NCI-H2081 (cell line): ENCODE results near the gene SLAMF6.
"Not testable (repeated sequence)": the region's sequence is repeated elsewhere in the genome, so short reads cannot be mapped to it uniquely, and the experiment has no call there.

Source experiments
- DNase-seq, 2 experiments: peaks; one replicate each; lab custom pipeline; 2025; lab: John Stamatoyannopoulos, UW

The SLAMF6 gene

DNA sequence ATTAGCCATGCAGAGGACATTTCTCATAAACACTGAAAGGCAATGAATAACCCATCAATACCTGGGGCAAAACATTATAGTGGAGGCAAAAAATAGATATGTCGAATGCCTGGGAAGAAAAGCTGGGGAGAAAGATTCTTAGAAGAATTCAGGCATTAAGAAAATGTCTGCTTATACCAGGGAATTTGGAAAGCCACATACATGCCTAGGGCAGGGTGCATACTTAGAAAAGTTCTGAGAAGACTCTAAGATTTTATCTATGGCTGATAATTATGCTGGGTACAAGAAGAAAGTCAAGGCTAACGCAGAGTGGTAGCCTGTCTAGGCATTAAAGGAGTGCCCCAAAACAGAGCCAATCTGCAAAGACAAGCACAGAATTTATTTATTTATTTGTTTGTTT, 18.4 kb downstream of the SLAMF6 start:
- DNase-seq, result no peak

DNA sequence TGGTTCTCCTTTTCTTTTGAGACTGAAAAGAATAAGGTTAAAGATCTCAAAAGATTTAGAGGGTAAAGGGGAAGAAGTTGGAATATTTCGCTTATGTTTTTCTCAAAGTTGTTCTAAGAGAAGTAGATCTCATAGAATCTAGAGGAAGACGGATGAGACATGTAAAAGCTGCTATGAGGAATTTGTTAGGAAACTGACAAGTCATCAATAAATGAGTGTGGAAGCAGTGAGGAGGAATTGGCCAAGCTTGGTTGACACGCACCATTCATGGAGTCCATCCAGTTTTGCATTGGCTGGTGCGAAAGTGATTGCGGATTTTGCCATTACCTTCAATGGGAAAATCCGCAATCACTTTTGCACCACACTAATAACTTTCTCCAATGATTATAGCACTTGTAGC, 20.0 kb downstream of the SLAMF6 start:
- DNase-seq, result no peak

DNA sequence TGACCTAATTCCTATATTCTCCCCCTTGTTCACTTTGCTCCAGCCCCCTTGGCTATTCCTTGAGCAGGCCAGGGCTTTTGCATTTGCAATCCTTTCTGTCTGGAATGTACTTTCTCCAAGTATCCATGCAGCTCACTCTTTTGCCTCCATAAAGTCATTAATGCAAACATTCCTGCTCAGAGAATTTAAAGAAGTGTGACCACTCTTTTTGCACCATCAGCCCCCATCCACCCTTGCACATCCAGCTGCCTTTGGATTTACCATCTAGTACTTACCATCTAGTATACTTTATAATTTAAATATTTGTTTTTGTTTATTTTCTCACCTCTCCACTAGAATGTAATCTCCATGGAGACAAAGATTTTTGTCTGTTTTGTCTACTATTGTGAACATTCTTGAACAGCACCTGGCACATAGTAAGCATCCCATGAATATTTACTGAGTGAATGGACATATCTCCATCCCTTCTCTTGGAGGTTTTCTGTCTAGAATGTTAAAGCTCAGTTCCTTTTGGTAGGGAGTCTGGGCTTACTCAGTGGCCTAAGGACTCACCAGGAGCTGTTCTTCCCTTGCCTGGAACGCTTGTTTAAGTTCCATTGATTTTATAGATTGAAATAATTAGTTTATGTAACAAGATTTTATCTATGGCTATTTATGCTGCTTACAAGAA, 22.6 kb downstream of the SLAMF6 start:
- no peak for DNase-seq

DNA sequence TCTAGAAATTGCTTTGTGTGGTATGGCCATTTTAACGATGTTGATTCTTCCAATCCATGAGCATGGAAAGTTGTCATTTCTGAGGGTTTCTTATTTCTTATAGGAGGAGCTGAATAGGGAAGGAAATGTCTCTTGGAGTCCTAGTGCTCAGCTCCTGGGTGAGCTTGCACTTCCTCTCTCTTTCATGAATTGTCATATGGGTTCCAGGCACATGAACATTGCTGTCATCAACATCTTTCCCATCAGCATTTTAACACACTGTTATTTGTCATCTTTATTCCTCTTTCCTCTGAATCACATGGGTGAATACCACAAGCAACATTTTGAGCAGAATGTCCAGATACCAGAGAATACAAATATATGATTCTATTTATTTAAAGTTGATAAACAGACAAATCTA, 23.4 kb downstream of the SLAMF6 start:
- DNase-seq, result no peak

DNA sequence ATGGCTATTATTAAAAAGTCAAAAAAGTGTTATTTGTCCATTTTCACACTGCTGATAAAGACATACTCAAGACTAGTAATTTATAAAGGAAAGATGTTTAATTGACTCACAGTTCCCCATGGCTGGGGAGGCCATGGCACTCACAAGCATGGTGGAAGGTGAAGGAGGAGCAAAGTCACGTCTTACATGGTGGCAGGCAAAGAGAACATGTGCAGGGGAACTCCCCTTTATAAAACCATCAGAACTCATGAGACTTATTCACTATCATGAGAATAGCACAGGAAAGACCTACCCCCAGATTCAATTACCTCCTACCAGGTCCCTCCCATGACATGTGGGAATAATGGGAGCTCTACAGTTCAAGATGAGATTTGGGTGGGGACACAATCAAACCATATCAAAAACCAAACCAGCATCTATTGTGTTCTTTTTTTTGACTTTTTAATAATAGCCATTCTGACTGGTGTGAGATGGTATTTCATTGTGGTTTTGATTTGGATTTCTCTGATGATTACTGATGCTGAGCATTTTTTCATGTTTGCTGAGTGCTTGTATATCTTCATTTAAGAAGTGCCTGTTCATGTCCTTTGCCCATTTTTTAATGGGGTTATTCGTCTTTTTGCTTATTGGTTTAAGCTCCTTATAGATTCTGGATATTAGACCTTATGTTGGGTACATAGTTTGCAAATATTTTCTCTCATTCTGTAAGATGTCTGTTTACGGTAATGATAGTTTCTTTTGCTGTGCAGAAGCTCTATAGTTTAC, 24.6 kb downstream of the SLAMF6 start:
- not testable (repeated sequence) for DNase-seq

DNA sequence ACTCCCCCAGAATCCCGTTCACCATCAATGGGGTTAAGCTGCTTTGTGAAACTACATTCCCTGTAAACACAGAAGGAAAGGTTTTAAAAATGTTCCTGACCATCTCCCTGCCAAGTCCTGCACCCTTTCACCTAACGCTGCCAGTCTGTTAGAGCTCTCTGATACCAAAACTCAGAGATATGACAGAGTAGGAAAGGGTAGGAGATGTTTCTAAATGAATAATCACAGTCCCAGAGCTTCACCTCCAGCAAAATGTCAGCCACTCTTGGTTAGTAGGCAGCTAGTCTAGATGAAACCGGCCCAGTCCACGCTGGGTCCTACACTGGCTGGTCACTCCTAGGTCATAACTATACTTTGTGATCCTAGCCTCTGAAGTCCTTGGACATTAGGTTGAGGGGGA, 26.7 kb downstream of the SLAMF6 start:
- DNase-seq, result no peak

DNA sequence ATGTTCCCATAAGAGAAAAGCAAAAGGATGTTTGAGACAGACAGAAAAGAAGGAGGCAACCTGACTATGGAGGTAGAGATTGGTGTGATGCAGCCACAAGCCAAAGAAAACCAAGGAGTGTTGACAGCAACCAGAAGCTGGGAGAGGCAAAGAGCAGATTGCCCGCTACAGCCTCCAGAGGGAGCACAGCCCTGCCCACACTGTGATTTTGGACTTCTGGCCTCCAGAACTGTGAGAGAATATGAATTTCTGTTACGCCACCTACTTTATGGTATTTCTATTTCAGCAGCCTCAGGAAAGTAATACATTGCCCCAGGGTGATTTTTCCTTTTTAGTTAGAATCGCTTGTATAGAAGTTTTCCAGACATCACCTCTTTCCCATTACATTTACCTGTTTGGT, 28.4 kb downstream of the SLAMF6 start:
- DNase-seq, result no peak

DNA sequence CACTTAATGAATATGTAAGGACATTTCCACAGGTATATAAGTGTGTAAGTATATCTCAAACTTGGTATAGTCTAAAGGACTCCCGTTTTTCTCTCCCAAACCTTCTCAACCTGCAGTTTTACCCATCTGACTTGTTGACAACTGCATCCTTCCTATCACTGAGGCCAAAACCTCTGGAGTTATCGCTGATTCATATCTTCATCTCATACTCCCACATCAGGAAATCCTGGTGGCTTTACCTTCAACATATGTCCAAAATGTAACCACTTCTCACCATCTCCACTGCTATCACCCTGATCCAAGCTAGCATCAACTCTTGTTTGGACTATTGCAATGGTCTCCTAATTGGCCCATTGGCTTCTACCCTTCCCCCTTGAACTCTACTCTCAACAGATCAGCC, 30.4 kb downstream of the SLAMF6 start:
- no peak for DNase-seq

DNA sequence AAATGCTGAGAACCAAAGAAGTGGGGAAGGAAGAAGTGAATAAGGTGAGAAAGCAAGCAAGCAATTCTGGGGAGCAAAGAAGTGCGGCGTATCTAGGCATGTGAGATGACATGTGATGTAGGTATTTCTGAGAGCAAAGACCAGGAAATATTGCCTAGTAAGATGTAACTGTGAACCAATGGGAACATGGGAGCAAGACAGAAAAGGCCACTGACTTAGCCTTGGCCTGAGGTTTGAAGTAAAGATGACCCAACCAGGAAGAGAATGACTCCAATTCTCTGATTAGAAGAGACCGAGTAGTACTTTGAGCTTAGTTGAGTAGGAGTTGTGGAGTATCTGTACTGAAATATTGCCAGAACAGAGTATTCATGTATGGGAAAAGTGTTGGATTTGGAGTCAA, 31.1 kb downstream of the SLAMF6 start:
- no peak for DNase-seq

DNA sequence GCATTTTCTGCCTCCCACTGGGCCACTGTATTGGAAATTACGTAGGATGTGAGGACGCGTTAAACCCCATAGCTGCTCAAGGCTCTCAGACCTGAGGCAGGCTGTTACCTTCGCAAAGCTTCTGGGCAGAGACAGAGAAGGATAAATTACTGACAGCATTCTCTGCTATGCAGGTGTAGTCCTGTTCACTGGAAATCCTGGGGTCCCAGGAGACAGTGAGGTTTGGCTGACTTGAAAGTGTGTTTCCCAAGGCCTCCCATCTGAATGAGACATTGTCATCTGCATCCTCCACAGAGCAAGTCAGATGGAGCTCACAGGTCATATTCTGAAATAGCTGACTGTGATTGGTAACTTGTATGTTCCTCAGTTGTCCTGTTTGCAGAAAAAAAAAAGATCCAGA, 32.0 kb downstream of the SLAMF6 start:
- DNase-seq, result no peak

DNA sequence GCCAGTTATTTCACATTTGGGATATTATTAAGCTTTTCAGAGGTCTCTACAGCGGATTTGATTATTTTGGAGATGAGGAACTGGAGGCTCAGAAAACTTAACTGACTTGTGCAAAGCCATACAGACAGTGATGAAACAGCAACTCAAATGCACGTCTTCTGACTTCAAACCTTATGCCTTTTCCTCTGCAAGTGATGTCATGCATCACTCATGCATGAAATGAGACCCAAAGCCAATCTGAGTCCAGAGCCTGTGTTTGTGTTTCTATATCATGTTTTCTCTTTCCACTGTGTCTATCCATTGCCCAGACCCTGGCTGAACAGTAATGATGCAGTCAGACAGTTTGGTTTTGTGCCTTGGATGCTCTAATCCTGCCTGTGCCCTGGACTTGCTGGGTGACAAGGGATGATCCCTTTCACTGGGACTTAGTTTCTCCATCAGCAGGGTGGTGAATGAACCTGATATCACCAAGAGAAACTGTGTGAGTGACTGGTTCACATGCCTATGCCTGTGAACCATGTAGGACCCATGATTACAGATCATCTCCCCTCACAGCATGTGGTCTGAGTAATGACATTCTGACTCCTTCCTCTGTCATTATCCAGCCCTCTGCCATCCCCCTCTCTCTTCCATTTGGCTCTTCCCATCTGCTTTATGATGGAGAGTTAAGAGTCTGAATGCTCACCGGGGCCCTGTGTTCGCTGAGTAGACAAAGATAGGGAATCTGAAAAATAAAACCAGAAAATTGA, 33.4 kb downstream of the SLAMF6 start:
- no peak for DNase-seq

DNA sequence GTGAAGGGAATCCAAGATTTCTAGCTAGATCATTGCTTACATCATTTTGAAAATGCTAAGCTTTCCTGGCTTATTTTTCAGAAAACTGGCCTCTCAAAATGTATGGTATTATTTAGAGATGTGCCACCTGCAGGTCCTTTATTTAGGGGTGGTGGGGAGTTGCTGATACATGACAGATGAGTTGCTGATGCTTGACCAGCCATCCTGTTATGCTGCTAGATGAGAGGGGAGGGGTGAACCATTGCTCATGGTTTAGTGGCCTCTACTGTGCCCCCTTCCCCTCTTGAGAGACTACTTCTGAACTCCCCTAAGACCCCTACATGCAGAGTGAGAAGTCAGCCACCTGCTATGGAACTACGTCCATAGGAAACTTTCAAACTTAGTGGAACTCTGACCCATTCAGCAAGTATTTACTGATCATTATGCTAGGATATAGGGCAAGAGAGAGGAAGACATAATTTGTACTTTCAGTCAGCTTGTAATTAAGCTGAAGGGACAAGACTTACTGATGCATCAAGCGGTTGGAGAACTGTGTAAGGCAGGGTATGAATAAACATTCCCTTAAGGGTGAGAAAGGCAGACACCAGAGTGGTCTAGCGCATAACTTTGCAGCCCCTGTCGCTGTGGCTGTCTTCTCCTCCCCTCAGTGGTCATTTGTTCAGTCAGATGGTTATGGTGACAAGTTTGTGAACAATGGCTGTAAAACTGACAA, 34.6 kb downstream of the SLAMF6 start:
- no peak for DNase-seq

DNA sequence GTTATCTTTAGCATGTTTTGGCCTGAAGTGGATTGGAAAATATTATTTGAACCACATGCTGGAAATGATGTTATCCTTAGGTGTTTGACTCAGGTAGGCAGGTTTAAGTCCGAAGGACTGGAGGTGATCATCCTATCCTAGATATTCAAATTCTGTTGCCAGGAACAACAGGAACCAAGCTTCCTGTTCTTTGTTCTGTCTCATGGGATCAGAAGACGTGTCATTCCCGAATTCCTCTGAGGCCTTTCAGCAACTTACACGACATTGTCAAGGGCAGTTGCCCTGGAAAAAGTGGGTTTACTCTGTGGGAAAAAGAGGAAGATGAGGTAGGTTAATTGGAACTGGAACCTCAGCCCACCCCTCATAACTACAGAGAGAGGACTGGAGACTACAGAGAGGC, 36.6 kb downstream of the SLAMF6 start:
- no peak for DNase-seq

DNA sequence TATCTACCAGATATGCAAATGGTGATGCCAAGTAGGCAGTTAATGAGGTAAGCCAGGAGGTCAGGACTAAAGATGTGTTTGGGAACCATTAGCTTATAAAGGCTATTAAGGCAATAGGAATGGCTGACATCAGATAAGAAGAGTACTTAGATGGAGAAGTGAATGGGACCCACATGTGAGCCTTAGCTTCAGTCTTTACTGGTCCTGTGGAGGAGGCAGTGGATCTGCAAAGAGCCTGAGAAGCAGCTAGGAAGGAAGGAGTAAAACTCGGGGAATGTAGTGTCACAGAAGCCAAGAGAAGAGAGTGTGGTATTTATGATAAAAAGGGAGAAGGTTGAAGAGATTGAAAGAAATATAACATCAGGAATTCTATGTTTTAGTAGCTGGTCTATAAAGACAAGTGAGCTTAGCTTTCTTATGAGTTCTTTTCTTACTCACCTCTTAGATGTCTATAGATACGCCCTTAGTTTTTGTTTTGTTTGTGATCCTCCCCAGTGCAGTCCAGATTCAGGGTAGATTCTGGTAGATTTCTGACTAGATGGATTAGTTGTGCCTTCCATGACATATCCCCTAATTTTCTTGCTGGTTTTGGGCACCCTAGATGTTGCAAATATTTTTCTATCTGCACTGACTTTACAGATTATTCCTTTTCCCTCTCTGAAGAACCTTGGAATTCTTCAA, 39.4 kb downstream of the SLAMF6 start:
- DNase-seq, result no peak

DNA sequence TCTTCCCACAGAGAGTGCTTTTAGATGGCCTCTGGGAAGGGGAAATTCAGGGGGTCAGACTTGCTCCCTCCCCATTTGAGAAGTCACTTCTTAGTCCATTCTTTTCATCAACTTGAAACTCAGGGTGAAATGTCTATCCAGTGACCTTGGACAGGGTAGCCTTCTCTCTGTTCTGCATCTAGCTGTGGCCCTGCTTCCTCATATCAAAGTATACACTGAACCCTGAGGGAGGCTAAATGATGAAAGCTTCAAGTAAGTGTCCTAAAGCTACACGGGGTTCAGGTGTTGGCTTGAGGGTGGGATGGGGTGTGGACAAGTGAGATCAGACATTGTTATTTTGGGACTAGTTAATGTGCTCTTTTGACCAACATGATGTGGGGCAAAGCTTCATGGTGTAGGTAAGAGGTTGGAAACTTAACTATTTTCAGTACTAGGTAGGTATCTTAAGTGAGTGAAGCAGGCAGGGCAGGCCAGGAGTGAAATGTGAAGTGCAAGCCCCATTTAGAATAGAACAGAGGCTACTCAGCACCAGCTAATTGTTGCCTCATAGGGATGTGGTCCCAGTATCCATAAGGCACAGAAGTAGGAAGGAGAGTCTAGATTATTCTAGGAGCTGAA, 41.0 kb downstream of the SLAMF6 start:
- no peak for DNase-seq

DNA sequence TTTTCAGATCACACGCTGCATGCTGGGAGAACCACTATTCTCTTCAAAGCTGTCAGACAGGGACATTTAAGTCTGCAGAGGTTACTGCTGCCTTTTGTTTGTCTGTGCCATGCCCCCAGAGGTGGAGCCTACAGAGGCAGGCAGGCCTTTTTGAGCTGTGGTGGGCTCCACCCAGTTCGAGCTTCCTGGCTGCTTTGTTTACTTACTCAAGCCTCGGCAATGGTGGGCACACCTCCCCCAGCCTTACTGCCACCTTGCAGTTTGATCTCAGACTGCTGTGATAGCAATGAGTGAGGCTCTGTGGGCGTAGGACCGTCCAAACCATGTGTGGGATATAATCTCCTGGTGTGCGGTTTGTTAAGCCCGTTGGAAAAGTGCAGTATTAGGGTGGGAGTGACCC, 42.3 kb downstream of the SLAMF6 start:
- not testable (repeated sequence) for DNase-seq

DNA sequence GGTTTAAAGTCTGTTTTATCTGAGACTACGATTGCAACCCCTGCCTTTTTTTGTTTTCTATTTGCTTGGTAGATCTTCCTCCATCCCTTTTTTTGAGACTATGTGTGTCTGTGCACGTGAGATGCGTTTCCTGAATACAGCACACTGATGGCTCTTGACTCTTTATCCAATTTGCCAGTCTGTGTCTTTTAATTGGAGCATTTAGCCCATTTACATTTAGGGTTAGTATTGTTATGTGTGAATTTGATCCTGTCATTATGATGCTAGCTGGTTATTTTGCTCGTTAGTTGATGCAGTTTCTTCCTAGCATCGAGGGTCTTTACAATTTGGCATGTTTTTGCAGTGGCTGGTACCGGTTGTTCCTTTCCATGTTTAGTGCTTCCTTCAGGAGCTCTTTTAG, 44.0 kb downstream of the SLAMF6 start:
- not testable (repeated sequence) for DNase-seq

DNA sequence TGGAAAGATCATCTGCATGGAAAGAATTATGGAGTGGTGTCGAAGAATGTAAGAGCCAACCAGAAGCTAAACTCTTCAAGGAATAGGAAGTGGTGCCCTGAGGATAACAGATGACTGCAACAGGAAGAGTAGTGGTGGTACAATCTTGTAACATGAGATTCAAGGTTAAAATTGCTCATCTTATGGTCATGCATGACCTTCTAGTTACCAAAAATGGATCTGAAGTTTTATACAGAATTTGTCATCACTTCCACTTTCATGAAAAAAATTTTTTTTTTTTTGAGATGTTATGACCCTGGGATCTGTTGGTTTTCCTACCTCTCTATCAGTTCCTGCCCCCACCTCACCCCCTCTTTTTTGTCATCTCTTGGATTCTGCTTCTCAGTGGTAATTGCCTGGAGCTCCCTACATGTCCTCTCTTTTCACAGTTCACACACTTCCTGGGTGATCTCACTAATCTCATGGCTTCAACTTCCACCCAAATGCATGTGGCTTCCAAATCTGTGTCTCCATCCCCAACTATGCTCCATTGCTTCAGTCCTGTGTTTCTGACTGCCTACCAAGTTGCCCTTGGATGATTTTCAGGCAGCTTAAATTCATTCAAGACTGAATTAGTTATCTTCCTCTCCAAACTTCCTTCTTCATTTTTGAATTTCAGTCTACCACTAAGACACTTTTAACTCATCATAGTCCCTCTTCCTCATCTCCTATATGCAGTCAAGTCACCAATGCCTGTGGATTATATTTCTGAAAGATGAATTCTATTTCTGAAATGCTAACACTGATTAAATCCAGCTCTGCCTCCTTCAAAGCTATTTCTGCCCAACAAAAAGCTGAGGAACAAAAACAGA, 48.4 kb downstream of the SLAMF6 start:
- DNase-seq, result no peak

DNA sequence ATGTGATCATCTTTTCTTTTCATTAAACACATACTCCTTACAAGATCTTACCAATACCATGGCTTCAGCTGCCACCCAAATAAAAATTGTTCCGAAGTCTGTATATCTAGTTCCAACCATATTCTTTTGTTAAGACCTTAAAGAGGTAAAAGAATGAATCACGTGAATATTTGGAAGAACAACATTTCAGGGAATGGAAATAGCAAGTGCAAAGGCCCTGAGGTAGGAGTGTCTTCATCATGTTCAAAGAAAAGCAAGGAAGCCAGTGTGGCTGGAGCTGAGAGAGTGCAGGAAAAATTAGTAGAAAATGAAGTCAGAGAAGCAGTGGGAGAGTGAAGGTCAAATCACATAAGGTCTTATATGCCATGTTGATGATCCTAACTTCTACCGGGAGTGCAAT, 50.9 kb downstream of the SLAMF6 start:
- DNase-seq, result no peak

DNA sequence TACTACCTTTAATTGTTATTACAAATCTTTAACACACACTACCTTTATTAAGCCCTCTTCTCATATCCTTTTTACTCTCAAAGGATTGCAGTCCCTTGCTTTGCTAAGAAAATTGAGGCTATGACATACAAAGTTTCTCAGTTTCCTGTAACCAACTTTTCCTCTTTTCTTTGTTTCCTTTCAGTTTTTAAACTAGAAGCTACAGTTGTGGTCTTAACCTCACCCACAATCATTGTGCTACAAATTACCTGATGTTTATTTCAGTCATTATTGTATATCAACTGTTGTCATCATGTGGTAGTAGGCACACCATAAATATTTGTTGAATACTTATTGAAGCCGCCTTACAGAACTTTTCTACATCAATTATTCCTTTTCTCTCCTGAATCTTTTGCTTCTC, 51.8 kb downstream of the SLAMF6 start:
- DNase-seq, result no peak

DNA sequence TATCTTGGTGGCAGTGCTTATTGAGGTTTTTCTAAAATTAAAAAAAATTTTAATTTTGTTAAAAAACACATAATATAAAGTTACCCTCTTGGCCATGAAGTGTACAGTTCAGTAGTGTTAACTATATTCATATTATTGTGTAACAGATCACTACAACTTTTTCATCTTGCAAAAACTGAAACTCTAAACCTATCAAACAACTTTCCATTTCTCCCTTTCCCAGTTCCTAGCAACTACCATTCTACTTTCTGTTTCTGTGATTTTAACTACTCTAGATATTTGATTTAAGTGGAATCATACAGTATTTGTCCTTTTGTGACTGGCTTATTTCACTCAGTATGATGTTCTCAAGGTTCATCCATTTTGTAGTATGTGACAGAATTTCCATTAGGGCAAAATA, 55.5 kb downstream of the SLAMF6 start:
- DNase-seq, result no peak
